Neural progenitor cell (in vitro differentiated cells): ENCODE measurements around the gene C19orf38.

Source experiments
- CTCF ChIP-seq: fragments of 200-600 bp; sonication (generic); IDR thresholded peaks from 2 replicates; pipeline ENCODE4 v1.5.1; 2017; ENCODE audit warnings: antibody characterized with exemption, mild to moderate bottlenecking
- EZH2 ChIP-seq: fragments of 200-600 bp; sonication (generic); IDR thresholded peaks from 2 replicates; pipeline ENCODE4 v1.6.1; 2017; ENCODE audit warnings: antibody characterized with exemption, mild to moderate bottlenecking, moderate library complexity
- EZH2phosphoT487 ChIP-seq: fragments of 200-600 bp; sonication (generic); IDR thresholded peaks from 2 replicates; pipeline ENCODE4 v1.6.1; 2017; ENCODE audit warnings: antibody characterized with exemption

GRCh38 chr19:10830370-10830769 is 17.8 kb upstream of the C19orf38 start:
- TF ChIP-seq CTCF (no peak), EZH2 (no peak), EZH2phosphoT487 (no peak)
